HEK293T (cell line): ENCODE measurements around the gene ALPL.
"Not testable (repeated sequence)": the region's sequence is repeated elsewhere in the genome, so short reads cannot be mapped to it uniquely, and the experiment has no call there.

Source experiments
- BHLHE40 ChIP-seq: fragments of 450-650 bp; IDR thresholded peaks from 2 replicates; pipeline ENCODE4 v1.6.1; 2016; ENCODE audit warnings: mild to moderate bottlenecking, moderate library complexity, borderline replicate concordance
- CTBP1 ChIP-seq: fragments of 450-650 bp; IDR thresholded peaks from 2 replicates; pipeline ENCODE4 v1.6.1; 2016; ENCODE audit warnings: borderline replicate concordance
- FOXA1 ChIP-seq: fragments of 450-650 bp; IDR thresholded peaks from 2 replicates; pipeline ENCODE4 v1.6.1; 2016; ENCODE audit warnings: mild to moderate bottlenecking
- FOXM1 ChIP-seq: fragments of 450-650 bp; IDR thresholded peaks from 2 replicates; pipeline ENCODE4 v1.6.1; 2017; ENCODE audit warnings: mild to moderate bottlenecking, borderline replicate concordance
- L3MBTL2 ChIP-seq: fragments of 450-650 bp; conservative IDR thresholded peaks from 2 replicates; pipeline ENCODE4 v1.6.1; 2016; ENCODE audit warnings: mild to moderate bottlenecking
- LEF1 ChIP-seq: fragments of 450-650 bp; IDR thresholded peaks from 2 replicates; pipeline ENCODE4 v1.6.1; 2017; ENCODE audit warnings: mild to moderate bottlenecking, borderline replicate concordance
- NFRKB ChIP-seq: fragments of 450-650 bp; IDR thresholded peaks from 2 replicates; pipeline ENCODE4 v1.6.1; 2016; ENCODE audit warnings: mild to moderate bottlenecking, moderate library complexity
- PKNOX1 ChIP-seq: fragments of 450-650 bp; IDR thresholded peaks from 2 replicates; pipeline ENCODE4 v1.6.1; 2016
- SP1 ChIP-seq: fragments of 450-650 bp; IDR thresholded peaks from 2 replicates; pipeline ENCODE4 v1.6.1; 2017
- SUZ12 ChIP-seq: fragments of 450-650 bp; IDR thresholded peaks from 2 replicates; pipeline ENCODE4 v1.6.1; 2016; ENCODE audit warnings: mild to moderate bottlenecking
- TARDBP ChIP-seq: fragments of 450-650 bp; IDR thresholded peaks from 2 replicates; pipeline ENCODE4 v1.6.1; 2016
- ZNF384 ChIP-seq: fragments of 450-650 bp; IDR thresholded peaks from 2 replicates; pipeline ENCODE4 v1.6.1; 2016

GRCh38 chr1:21465127-21465526, 44.1 kb upstream of the ALPL start:
- TF ChIP-seq NFRKB, ZNF384, FOXM1, SP1, PKNOX1, FOXA1, SUZ12, TARDBP, BHLHE40, CTBP1, L3MBTL2, LEF1: not testable (repeated sequence)
